ENCODE data around the gene CIAPIN1.

CIAPIN1 gene

DNA sequence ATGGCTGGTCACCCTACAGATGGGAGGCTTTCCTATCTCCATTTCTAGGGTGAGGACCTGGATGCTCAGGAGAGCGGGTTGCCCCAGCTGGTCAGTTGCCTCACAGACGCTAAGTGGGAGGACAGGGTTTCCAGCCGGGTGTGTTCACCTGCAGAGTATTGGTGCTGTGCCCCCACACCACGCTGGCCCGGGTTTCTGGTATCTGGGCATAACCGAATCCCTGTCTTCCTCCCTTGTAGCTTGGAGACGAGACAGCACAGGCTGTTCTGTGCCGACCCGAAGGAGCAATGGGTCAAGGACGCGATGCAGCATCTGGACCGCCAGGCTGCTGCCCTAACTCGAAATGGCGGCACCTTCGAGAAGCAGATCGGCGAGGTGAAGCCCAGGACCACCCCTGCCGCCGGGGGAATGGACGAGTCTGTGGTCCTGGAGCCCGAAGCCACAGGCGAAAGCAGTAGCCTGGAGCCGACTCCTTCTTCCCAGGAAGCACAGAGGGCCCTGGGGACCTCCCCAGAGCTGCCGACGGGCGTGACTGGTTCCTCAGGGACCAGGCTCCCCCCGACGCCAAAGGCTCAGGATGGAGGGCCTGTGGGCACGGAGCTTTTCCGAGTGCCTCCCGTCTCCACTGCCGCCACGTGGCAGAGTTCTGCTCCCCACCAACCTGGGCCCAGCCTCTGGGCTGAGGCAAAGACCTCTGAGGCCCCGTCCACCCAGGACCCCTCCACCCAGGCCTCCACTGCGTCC is 65.2 kb downstream of the CIAPIN1 start:
- no peak for FAIRE-seq

- no peak for FAIRE-seq
Observed at GRCh38 chr16:57380671-57381462, 66.3 kb downstream of the CIAPIN1 start.

DNA sequence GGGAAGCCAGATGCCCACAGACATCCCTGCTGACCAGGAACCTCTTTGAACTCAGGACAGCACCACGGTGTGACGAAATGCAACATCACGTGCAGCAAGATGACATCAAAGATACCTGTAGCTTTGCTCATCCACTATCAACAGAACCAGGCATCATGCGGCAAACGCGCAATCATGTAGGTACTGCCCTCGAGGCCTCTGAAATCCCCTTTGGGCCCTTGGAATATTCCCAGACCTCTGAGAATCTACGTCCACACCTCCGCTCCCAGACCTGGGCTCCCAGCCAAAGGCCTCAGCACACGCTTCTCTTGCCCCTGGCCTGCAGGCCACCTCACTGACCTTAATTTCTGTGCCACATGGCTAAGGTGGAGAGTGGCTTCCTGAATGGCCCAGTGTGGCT is 67.6 kb downstream of the CIAPIN1 start:
- FAIRE-seq: no peak

All from endometrium (tissue), 2 donors.